Activated CD8-positive, alpha-beta memory T cell treated with anti-CD3 and anti-CD28 coated beads for 24 hours (primary cell): ENCODE data around the gene TRERF1.
"Not testable (repeated sequence)": the region's sequence is repeated elsewhere in the genome, so short reads cannot be mapped to it uniquely, and the experiment has no call there.

Experiments used
- DNase-seq: peaks from one replicate; pipeline ENCODE4 v3.0.0-alpha.2; 2020

TRERF1 gene

DNA sequence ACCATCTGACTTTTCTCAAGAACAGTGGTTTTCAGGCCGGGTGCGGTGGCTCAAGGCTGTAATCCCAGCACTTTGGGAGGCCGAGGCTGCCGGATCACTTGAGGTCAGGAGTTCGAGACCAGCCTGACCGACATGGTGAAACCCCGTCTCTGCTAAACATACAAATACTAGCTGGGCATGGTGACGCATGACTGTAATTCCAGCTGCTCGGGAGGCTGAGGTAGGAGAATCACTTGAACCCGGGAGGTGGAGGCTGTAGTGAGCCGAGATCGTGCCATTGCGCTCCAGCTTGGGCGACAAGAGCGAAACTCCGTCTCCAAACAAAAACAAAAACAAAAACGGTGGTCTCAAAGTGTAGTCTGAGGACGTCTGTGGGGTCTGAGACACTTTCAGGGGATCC, 235.2 kb downstream of the TRERF1 start:
- not testable (repeated sequence) for DNase-seq

DNA sequence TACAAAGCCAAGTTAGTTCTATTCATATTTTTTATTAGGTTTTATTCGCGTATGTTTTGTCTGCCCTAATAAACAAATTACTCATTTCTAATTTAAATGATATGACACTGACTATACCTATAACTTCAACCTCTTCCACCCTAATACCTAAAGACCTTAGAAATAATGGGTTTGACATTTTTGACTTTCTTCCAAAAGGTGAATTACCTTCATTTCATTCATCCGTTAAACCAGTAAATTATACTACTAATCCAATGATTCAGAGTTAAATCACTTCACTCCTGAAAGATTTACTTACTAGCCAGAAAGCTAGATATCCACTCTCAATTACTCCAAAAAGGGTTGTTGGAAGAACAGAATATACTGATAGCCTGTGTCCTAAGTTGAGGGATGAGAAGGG, 239.3 kb downstream of the TRERF1 start:
- DNase-seq = no peak

DNA sequence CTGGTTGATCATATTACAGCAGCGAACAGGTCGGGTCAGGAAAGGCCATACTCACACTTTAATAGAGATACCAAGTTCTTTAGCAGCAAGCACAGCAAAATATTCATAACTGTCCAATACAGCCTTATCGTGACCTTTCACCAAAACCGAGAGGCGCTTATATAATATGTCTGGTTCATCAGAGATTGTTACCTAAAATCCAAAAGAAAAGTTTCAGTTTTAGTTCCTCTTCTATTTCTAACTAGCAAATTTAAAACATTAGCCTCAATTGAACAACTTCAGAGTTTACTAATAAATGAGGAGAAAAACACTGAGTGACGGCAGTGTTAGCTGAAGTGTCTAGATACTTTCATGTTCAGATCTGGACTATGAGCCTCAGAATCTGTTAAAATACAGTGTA, 240.0 kb downstream of the TRERF1 start:
- no peak for DNase-seq

DNA sequence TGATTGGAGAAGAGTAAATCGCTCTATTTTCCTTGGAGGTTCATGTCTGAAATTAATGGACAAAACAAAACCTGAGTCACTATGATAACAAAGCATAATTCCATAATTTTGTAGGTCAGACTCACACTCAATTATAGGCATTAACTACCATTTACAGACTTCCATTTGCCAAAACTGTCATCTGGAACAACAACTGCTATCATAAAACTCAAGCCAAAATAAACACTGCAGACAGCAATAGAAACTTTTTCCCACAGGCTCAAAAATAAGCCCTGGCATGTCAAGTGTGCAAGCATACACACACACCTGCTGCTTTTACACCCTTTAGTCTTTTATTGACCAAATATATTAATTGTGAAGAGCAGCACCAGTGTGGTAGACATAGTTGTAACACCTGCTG, 241.2 kb downstream of the TRERF1 start:
- DNase-seq = no peak

DNA sequence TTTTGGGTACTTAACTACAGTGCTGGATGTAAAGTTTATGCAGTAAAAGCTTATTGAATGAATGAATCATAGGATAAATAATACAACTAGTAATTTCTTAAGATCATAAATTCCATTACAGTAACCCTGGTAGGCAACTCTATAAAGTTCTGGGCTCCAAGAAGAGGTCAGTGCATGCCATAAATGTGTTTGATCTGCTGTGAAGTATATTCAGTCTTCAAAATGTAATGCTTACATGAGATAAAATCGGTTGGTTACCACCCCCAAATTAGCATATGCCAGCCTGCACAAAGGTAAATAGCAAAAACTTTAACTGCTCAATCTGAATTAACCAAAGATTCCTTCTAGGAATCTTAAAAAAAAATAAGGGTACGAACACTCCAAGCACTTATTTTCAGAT, 244.2 kb downstream of the TRERF1 start:
- DNase-seq = not testable (repeated sequence)

DNA sequence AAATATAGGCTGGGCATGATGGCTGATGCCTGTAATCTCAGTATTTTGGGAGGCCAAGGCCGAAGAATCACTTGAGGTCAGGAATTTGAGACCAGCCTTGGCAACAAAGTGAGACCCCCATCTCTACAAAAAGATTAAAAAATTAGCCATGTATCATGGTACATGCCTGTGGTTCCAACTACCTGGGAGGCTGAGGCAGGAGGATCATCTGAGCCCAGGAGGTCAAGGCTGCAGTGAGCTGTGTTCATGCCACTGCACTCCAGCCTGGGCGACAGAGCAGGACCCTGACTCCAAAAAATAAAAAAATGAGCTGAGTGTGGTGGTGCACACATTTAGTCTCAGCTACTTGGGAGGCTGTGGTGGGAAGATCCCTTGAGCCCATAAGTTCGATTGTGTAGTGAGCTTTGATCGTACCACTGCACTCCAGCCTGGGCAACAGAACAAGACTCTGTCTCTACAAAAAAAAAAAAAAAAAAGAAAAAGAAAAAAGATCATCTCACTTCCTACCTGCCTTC, 246.9 kb downstream of the TRERF1 start:
- no peak for DNase-seq

DNA sequence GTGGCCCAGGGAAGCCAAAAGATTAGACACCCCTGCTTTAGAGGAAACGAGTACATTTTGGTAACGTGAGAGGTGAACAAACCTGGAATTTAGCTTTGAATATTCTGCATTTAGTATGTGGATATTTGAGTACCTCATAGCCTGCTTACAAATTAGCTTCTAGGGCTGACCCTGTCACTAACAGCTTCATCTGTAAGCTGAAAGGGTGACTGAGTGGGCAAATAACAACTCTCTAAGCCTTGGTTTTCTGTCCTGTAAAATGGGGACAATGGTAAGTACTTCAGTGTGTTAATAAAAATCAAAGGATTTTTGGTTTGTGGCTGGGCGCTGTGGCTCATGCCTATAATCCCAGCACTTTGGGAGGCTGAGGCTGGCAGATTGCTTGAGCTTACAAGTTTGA, 248.5 kb downstream of the TRERF1 start:
- no peak for DNase-seq

DNA sequence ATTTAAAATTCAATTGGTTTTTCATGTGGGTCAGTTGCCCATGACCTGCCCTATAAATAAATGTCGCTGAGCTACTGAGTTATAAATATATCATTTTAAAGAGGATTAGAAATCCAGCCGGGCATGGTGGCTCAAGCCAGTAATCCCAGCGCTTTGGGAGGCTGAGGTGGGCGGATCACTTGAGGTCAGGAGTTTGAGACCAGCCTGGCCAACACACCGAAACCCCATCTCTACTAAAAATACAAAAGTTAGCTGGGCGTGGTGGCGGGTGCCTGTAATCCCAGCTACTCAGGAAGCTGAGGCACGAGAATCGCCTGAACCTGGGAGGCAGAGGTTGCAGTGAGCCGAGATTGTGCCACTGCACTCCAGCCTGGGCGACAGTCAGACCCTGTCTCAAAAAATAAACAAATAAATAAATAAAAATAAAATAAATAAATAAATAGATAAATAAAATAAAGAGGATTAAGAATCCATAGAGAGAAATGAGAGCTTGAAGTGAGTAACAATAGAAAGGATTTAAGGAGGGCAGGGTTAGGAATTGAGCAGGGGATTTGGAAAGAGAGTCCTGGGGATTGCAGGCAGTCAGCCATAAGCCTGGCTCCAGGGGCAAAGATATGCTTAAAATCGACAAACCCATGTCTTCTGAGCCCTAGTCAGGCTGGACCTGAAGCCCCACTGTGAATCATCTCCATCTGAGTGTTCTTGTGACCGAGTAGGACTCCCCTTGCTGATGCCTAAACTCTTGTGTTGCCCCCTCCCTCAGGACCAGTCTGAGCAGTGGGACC, 249.4 kb downstream of the TRERF1 start:
- not testable (repeated sequence) for DNase-seq

DNA sequence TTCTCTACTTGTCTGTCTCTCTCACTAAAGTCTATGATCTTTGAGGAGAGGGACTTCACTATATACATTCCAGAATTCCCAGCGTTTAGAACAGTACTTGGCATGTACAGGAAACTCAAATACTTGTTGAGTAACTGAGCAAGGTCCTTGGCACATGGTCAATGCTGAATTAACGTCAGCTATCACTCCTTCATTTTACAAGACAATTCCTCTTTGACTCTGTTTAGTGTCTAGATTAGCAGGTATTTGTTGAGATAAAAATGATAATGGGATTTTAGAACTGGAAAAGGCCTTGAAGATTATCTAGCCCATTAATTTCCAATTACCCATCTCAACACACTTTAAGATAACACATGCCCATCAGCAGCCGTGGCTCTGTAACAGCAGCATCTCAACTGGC, 250.3 kb downstream of the TRERF1 start:
- no peak for DNase-seq

DNA sequence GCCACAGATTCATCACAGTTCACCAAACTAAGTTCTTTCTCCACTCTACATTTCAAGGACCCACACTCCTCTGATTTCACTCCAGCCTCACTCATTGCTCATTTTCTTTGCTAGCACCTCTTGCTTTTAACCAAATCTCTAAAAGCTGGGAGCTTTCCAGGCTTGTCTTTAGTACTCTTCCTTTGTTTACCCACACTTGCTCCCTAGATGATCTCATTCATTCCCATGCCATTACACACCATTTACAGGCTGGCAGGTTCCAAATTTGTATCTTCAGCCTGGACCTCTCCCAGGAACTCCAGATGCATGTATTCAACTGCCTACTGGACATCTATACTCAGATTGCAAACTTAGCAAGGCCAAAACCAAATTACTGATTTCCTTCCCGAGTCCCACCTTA, 251.7 kb downstream of the TRERF1 start:
- no peak for DNase-seq

DNA sequence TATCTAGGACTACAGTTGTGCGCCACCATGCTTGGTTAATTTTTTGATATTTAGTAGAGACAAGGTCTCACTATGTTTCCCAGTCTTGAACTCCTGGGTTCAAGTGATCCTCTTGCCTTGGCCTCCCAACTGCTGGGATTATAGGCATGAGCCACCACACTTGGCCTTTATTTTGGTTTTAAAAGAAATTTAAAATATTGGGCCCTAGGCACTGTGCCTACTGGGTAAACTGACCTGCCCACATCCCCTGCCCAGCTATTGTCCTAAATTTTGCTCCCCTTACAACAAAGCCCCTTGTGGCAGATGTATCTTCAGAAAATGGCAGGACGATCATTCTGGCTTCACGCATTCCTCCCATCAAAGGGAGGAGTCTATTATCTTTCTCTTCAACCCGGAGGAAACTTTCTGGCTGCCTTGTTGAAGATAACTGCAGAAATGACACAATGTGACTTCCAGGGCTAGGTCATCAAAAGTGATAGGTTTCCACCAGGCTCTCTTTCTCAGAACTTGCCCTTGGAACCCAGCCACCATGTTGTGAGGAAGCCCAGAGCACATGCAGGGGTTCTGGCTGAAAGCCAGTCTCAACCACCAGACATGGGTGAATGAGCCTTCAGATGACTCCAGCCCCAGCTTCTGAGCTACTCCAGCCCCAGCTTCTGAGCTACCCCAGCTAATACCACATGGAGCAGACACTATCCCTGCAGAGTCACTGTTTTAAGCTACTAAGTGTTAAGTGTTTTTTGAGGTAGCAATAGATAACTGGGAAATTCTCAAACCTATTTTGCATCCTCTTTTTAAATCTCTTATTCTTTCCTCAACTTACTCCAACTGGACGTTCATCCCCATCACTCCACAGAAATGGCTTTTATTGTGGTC, 252.4 kb downstream of the TRERF1 start:
- no peak for DNase-seq

DNA sequence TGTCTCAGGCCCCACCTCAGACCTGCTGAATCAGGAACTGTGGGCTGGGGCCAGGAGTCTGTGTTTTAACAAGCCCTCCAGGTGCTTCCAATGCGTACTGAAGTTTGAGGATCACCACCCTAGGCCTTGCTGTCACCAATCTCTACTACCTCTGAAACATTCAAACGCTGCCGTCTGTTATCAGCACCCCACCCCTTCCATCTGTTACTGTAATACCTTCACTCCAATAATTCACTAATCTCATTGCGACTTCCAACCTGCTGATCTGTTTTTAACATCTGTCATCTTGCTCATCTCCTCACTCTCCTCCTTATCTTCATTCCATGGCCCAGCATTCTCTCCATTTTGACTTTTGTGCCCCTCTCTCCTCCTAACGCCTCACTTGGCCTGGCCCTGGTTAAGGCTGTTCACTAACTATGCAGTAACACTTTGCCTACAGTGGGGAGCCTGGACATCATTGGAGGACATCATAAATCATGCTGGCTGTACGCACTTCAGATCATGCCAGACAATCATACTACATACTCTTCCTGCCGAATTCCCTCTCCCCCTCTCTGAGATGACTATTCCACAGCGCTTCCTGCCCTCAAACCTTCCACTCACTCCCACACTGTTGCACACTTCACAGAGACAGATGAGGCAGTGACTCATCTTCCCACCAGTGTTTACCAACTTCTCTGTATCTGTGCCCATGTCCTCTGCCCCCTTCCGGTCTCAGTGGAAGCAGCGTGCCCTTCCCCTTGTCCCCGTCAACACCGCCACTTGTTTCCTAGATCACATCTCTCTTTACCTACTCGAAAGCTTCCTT, 254.0 kb downstream of the TRERF1 start:
- DNase-seq = no peak

DNA sequence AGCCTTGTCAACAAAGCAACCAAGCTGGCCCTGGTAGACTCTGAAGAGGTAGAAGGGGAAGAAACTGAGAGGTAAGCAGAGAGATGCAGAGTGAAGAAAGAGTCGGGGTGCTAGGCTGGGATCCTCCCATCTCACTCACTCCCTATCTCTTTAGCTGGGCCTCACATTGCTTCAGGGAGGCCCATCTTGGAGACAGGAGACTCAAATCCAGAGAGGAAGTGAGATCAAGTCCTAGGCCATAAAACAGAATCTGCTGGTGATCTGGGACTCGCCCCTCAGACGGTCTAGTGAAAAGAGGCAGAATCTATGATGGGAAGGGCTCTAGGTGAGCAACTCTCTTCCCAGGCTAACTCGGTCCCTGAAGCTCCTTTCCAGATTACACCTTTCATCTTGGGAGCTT, 256.3 kb downstream of the TRERF1 start:
- DNase-seq = no peak

DNA sequence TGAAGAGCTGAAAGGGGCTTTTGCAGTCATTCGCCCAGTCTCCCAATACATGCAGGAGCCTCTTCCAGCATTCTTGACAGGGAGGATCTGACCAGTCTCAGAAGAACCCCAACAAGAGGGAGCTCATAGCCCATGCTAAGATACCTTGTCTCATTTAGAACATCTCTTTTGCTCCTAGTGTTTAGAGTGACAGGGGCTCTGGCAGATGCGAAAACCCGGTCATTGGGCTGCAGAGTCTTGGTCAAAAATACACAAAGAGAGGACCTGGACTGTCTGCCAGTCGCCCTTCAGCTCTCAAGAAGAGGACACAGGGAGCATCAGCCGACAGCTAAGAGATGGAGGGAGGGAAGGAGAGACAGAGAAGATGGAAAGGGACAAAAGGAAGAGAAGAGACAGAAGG, 257.7 kb downstream of the TRERF1 start:
- no peak for DNase-seq

DNA sequence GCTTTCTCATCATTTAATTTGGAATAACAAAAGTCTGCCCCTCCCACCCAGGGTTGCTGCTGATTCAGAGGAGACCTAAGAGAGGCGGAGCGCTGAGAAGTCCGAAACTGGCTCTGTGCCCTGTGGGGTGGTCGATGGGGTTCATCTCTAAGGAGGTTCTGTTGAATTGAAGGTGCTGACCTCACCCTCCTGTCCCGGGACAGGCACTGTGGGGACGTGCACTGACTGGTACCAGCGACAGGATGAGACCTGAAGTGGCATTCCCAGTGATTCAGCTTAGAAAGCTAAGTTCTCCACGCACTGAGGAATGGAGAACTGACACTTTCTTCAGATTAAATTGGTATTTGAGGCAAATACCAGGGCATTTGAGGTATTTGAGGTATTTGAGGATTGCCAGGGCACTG, 258.2 kb downstream of the TRERF1 start:
- DNase-seq = no peak

DNA sequence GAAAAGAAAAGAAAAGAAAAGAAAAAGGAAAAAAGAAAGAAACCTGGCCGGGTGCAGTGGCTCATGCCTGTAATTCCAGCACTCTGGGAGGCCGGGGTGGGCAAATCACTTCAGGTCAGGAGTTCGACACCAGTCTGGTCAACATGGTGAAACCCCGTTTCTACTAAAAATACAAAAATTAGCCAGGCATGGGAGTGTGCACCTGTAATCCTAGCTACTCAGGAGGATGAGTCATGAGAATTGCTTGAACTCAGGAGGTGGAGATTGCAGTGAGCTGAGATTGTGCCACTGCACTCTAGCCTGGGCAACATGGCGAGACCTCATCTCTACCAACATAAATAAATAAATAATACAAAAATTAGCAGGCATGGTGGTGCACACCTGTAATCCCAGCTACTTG, 259.3 kb downstream of the TRERF1 start:
- not testable (repeated sequence) for DNase-seq

DNA sequence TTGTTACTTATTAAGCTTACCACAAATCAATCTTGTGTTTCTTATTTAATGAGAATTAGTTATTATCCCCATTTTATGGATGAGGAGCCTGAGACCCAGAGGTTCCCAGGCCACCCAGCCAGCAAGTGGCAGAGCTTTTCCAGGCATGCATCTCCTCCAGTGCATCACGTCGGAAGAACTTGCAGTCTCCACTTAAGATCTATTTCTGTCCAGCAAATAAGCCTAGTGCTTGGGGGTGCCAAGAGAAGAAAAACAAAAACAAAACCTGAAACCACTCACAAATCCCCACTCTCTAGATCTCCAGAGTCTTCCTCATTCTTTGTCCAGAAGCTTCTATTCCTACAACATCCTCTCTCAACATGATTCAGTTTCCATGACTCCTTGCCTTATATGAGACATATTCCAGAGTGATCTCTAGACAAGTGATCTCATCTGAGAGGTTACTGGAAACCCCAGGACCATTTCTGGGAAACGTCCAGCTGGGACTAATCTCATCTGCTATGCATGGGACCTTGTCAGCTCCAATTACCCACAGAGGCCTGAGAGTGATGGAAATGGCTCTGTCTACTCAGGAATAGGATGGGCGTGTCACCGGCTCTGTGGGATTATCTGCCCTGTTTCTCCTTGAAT, 261.1 kb downstream of the TRERF1 start:
- no peak for DNase-seq

DNA sequence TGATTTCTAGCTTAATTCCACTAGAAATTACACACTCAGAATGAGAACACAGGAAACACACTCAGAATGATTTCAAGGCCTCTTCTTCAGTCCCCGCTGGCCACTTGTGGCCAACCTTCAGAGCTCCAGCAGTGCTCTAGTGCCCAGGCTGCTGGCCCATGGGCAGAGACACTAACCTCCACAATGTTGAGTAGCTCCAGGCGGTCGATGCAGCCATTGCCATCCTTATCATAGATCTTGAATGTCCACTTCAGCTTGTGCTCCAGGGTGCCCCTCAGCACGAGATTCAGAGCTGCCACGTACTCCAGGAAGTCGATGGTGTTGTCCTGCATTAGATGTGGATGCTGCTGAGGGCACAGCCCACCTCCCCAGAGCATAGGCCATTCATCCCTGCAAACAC, 263.3 kb downstream of the TRERF1 start:
- no peak for DNase-seq

DNA sequence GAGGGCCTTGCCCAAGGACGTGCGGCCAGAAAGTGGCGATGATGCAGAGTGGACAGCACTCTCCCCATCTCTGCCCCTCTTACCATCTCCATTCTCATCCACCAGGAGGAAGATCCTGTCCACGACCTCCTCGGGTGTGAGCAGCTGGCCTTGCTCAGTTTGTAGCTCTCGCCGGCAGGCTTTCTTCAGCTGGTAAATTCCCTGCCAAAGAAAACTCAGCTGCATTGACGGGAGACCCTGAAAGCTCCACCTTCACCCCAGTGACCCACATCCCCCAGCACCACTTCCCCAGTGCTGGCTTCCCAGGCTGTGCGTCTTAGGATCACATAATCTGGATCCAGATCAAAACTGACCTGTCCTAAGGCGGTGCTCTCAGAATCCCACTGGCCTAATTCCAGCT, 266.1 kb downstream of the TRERF1 start:
- DNase-seq = no peak

DNA sequence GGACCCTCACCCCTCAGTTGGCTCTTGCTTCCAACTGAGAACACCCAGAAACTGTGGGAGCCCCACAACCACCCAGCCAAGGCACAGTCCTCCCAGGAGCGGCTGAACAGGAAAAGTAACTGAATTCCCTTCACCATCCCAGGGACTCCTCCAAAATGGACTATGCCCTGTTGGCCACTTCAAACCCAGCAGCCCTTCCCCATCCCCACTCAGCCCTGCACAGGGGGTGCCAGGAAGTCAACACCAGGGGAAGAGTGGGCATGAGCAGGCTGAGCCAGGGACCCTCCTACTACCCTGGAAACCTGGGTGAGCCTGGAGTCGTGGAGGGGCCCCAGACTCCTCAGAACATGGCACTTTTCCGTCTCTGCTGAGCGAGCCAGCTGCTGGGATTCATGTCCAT, 267.3 kb downstream of the TRERF1 start:
- DNase-seq = no peak

DNA sequence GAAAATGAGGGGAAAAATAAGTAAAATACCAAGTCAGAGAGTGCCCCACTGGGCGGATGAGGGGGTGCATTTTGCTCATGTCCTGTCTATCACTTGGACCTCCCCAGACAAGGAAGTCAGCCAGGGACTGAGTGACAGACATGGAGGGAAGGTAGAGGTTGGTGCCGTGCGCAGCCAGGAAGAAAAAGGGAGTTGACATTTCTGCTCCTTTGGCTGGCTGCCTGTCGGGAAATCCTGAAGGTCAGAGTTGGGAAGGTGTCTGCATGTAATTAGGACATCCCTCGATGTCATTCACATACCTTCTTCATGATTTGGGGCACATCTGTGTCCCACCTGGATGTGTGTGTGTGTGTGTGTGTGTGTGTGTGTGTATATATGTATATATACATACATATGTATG, 269.6 kb downstream of the TRERF1 start:
- DNase-seq = no peak

DNA sequence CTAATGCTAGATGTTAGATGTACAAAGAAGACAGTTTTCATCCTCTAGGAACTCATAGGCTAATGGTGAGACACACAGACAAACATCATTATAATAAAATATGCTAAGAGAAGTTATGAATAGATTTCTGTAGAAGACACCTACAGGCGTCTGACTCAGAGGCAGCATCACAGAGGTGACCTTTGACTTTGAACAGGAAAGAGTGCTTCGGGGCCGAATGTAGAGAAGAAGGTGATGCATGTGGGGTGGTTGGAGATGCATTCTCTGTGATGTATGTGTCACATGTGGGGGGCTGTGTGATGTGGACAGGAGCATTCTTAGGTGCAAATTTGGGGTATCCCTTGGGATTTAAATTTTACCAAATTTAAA, 271.8 kb downstream of the TRERF1 start:
- no peak for DNase-seq
